HG02885 (cell line): ENCODE data around the gene CFAP69.

Experiments
- ATAC-seq: cut with Tn5 transposase; IDR thresholded peaks from one replicate; pipeline ENCODE4 v1.9.1; 2021; ENCODE audit warnings: mild to moderate bottlenecking; ENCODE audit not compliant: unreplicated experiment, poor library complexity

Gene CFAP69

DNA sequence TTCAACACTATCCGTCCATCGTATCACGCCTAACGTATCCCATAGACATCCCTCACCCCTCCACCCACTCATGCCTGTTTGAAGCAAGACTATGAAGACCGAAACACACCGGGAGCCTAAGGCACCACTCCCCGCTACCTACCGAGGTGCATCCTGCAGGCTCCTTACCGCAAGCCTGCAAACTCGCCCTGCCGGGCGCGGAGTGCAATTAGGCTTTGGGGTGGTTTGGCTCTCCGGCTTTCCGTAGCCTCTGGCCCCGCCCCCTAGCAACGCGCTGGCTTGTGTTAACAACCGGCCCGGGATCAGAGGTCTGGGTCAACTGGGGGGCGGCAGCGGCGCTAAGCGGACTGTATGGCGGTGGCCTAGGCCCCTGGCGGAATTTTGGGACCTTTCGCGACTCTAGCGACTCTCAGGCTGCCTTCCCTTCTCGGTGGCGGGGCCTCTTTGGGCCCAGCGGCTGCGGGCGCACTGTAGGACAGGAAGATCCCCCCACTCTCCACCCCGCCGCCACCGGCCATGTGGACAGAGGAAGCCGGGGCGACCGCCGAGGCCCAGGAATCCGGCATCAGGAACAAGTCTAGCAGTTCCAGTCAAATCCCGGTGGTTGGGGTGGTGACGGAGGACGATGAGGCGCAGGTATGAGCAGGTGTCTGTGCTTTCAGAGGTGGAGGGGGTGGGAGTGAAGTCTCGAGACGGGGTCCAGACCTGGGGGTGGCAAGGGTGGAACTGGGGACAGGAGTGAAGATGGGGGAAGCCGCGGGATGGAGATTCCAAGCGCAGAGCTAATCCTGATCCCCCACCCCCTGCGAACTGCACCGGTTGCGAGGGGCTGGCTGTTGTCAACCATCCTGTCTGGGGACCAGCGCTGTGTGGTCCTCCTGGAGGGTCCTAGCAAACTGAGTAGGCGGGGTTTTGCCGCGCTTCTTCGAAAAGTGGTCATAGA is at the start of gene CFAP69:
Gene CFAP69, plus strand, starts transcription at position 266 of the 943 bp plus-strand sequence. Its CDS starts 251 bp downstream, at position 517.
- peak; percentile 82 for ATAC-seq

- ATAC-seq, result no peak
Observed at GRCh38 chr7:90201500-90202195, 43.3 kb upstream of the CFAP69 start.

DNA sequence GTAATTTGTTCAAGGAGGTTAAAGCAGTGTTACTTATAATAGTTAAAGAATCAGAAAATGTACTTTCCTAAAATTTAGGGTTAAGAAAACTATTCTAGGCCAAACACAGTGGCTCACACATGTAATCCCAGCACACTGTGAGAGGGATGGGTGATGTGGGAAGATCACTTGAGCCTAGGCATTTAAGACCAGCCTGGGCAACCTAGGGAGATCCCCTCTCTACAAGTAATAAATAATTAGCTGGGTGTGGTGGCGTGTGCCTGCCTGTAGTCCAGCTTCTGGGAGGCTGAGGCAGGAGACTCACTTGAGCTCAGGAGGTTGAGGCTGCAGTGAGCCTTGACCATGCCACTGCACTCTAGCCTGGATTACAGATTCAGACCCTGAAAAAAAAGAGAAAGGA is 37.0 kb upstream of the CFAP69 start:
- no peak for ATAC-seq

- ATAC-seq, result no peak
Observed at GRCh38 chr7:90209776-90210175, 35.2 kb upstream of the CFAP69 start.

DNA sequence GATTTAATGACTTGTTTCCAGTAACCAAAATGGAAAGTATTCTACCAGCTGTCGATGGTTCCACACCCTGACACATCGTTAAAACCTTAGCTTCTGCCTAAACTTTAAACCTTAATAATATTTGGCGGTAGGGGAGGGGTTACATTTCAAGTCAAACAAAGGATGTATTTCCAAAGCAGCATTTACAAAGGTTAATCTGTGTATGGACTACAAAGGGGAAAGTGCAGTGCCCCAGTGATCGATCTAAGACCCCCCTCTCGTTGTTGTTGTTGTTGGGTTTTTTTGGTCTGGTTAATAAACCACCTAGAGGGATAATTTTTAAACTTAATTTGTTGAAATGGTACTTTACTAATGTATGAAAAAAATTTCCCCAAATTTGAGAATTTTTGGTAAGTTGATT is 34.5 kb upstream of the CFAP69 start:
- no peak for ATAC-seq

- peak; percentile 11 for ATAC-seq
Observed at GRCh38 chr7:90210981-90211380, 34.0 kb upstream of the CFAP69 start.

- ATAC-seq, result peak; percentile 94
Observed at GRCh38 chr7:90211391-90212148, 33.4 kb upstream of the CFAP69 start, which contains the start of gene STEAP2. STEAP2 (plus strand) TSS chr7:90211740; CDS start chr7:90225083, 13,343 bp downstream.

- ATAC-seq, result no peak
Observed at GRCh38 chr7:90212149-90212495, 32.9 kb upstream of the CFAP69 start.

DNA sequence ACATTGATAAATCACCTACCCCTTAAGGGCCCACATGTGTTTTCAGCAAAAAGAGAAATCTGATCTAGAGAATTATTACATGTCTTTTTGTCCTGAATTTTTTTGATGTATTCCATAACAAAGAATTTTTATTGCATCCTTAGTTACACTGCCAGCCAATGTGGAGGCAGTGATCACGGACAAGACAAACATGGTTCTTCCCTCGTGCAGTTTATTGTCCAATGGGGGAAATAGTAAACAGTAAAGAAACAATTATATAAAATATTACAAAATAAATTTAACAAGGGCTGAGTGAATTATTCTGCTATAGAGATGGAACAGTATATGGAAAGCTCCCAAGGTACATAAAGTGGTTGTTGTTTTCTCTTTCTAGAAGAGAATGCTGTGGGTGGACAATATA is 31.5 kb upstream of the CFAP69 start:
- no peak for ATAC-seq

- ATAC-seq, result no peak
Observed at GRCh38 chr7:90216080-90216674, 28.8 kb upstream of the CFAP69 start.

- no peak for ATAC-seq
Observed at GRCh38 chr7:90216771-90217170, 28.2 kb upstream of the CFAP69 start.

DNA sequence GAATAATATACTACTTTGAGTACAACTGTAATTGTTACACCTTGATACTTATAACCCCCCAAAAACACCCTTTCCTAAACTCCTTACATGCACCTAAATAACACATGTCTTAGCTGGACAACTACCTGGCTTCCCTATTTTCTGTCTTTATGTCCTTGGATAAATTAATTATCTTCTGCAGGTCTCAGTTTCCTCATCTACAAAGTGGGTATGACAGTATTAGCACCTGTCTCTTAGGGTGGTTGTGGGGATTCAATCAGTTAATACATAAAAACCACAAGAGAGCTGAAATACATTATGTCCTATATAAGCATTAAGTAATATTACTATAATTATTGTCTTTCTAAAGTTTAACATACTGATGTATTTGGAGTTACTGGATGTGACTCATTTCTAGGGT is 22.6 kb upstream of the CFAP69 start:
- no peak for ATAC-seq

DNA sequence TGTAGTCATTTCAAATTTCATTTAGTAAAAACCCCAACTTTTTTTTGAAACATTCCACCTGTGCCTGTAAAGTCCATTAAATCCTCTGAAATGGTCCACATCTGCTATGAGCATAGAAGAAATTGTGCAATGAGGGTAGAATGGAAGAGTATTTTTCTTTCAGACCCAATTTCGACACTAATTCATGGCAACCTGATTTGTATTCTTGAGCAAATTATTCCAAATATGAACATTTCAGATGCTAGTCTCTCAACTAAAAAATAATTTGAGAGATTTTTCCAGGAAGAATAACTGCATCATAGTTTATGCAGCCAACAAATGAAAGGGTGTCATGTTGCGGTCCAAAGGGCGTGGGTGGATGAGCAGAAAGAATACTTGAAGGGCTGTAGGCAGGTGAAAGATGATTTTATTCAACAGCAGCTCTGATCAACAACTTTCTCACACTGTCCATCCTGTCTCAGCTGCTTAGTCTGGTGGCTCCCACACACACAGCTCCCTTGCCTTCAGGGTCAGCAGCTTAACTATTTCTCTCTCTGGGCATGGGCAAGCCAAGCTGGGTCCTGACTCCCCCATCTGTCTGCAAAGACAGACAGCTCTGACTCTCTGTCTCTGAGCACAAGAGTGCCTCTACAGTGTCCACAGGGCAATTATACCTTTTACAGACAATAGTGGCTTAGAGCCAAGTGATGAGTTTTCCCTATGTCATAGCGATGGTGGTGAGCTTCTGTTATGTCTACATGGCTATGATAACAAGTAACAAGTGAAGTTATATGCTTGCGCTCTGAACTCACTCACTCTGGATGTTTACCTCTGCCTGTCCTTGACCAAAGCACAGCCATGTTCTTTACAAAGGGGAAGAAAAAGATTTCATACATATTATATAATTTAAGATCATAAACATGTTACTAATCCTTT is 21.9 kb upstream of the CFAP69 start:
- no peak for ATAC-seq

DNA sequence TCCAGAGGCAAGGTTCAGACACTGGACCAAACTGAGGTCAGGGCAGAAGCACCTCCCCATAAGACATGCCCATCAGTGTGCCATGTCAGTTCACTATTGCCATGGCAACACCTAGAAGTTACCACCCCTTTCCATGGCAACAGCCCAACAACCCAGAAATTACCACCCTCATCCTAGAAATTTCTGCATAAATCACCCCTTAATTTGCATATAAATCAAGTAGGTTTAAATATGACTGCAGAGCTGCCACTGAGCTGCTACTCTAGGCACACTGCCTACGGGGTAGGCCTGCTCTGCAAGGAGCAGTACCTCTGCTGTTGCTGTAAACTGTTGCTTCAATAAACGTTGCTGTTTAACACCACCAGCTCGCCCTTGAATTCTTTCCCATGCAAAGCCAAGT is 20.8 kb upstream of the CFAP69 start:
- no peak for ATAC-seq

DNA sequence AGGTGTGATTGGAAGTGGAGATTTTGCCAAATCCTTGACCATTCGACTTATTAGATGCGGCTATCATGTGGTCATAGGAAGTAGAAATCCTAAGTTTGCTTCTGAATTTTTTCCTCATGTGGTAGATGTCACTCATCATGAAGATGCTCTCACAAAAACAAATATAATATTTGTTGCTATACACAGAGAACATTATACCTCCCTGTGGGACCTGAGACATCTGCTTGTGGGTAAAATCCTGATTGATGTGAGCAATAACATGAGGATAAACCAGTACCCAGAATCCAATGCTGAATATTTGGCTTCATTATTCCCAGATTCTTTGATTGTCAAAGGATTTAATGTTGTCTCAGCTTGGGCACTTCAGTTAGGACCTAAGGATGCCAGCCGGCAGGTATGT is 19.8 kb upstream of the CFAP69 start:
- no peak for ATAC-seq

DNA sequence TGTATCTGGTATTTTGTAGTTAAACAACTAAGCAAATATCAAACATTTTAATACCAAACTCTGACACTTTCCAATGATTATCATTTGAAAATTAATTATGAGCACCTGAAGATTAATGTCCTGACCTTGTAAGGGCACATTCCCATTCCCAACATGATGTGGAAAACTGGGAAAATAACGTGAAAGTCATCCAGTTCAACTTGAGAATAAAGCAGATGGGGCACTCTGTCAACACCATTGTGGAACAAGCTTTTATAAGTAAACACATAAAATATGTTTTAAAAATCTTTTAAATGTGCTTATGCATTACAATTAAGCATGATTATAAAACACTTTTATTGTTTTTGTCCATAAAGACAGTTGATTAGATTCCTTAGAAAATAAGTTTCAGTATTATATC is 19.4 kb upstream of the CFAP69 start:
- no peak for ATAC-seq

GRCh38 chr7:90227259-90227658 is 17.7 kb upstream of the CFAP69 start:
- ATAC-seq, result no peak

DNA sequence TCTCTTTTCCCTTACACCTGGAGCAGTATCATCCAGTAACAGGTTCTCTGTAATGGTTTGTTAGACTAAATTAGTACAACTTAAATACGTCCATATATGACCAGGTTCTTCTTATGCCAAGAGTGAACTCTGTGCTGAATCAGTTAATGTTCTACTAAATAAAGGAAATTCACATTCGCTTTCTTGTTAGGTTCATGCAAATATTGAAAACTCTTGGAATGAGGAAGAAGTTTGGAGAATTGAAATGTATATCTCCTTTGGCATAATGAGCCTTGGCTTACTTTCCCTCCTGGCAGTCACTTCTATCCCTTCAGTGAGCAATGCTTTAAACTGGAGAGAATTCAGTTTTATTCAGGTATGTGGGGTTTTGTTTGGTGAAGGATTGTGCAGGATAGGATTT is 15.3 kb upstream of the CFAP69 start:
- no peak for ATAC-seq

DNA sequence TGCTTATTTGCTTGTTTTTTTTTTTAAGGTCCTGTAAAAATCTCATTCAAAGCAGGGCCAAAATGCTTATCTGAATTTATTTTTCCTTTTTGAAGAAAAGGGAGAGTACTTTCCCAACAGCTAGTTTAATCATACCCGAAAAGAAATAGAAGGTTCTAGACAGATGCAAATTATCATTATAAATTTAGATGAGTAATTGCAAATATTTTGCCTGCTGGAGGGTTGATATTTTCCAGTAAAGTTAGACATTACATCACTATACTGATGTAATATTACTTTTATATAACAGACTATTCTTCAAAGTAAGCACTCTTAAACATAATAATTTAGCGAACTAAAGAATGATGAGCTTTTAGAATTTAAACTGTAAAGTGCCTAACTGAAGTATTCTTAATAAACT is 14.1 kb upstream of the CFAP69 start:
- no peak for ATAC-seq
